ENCODE results near the gene GHRH.
A peak's percentile ranks its signal among the peaks of the same experiment; 100 is the strongest.

Gene GHRH, protein sequence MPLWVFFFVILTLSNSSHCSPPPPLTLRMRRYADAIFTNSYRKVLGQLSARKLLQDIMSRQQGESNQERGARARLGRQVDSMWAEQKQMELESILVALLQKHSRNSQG

GRCh38 chr20:37261714-37262113 is at the start of gene GHRH:
Gene GHRH, minus strand, starts transcription at chr20:37261814. Its CDS starts 4,925 bp downstream, at chr20:37256889.
- DNase-seq (ENCODE audit: low read depth) = no peak

- DNase-seq (ENCODE audit: low read depth) = no peak
These were observed 49.3 kb upstream of the GHRH start for GRCh38 chr20:37310951-37311350.

GRCh38 chr20:37309936-37310590 is 48.4 kb upstream of the GHRH start:
- no peak for DNase-seq (ENCODE audit: low read depth)

DNA sequence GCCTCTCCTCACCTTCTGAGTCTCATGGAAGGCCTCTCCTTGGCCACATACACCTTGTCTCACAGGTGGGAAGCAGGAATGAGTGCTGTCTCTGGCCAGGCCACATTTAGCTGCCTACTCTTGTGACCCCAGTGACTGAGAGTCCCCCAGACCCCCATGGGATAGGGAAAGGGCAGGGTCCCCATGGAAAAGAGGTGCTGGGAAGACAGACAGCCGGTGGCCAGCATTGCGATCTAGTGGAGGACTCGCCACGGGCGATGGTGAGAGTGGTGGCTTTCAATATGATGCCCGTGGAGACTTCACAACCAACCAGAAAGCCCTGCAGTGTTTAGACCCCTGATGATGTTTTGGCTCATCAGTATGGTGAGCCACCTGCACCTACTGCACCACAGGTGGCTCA is 47.7 kb upstream of the GHRH start:
- DNase-seq (ENCODE audit: low read depth) = no peak

DNA sequence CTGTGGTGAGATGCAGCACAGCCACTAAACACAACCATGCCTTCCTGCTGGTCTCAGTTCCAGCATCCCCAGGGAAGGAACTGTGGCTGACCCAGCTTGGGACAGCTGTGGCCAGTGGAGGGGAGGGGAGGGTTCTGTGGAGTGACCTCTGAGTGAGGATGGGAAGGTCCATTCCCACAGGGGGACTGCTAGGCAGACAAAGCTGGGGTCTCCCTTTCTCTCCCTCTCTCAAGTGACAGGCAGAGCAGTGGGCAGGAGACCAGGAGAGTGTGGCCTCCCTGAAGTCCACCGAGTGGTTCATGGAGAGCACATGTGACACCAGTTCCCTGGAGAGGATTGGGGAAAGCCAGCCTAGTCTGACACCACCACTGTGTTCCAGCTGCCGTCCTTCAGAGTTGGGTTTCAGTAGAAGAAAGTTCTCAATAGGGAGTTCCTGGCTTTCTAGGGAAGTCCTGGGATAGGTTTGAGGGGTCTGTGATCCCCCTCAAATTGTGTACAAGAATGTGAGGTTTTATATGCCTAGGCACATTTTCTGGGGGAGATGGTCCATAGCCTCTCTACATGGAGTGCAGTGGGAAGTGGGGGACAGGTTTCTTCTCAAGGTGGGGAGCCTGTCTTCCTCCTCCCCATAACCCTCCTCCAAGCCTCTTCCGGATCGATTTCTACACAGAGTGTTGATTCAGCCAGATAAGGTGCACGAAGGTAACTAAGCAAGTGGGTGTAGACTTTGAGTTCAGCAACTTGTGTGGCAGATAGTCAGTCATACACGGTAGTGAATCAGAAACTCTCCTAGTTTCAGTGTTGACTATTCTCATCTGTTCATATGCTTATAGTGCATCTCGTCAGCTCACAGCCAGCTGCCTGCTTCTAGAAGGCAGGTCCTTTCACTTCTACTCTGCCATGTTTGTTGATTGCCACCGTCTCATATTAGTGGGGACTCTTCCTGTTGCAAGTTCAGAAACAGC is 46.8 kb upstream of the GHRH start:
- no peak for DNase-seq (ENCODE audit: low read depth)

DNA sequence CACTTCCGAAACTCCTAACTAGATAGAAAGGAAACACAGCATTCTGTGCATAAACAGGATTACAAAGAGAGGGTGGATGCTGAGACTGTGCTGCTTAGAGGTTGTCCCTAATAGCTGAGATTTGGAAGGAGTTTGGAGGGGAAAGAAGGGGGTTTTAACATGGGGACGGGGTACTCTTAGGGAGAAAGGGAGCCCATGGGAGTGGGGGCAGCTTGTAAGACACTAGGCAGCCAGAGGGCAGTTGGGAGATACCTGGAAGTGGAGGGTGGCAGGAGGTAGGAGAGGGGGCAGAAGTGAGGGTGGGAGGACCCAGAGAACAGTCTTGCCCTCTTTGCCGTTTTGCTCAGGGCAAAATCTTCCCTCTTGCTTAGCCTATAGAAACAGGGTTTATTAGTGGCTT is 44.2 kb upstream of the GHRH start:
- DNase-seq (ENCODE audit: low read depth) = no peak

- no peak for DNase-seq (ENCODE audit: low read depth)
These were observed 43.5 kb upstream of the GHRH start for GRCh38 chr20:37305079-37305478.

DNA sequence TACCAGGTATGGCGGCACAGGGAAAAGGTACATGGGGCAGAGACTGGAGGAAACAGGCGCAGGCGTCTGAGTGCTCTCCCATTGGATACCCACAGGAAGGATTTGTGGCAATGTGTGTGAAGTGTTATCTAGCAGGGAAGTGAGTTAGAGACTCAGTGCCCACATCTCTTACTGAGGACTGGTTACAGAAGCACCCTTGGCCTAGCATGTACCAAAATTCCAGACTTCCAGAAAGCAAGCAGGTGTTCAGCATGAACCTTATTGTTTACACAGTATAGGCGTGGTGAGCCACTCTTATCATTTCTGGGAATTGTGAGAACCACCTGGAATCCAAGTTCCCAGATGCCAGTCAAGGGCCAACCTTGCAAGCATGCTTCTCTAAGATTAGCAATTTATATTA is 42.0 kb upstream of the GHRH start:
- DNase-seq (ENCODE audit: low read depth) = no peak

GRCh38 chr20:37302981-37303380 is 41.4 kb upstream of the GHRH start:
- peak; percentile 46 for DNase-seq (ENCODE audit: low read depth)

DNA sequence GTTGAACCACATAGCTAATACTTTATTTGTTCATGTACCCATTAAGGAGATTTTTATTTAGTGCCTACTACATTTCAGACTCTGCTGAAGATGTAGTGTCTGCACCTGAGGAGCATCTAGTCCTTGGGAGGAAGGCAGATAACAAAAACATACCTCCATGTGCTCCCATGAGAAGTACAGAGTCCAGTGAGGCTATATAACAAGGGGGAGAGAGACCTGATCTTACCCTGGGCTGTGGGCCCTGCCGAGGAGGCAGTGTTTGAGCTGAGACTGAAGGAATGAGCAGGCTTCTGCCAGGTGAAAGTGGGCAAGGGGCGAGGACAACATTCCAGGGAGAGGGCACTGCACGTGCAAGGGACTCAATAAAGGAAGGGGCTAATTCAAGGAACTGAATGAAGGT is 39.9 kb upstream of the GHRH start:
- no peak for DNase-seq (ENCODE audit: low read depth)

GRCh38 chr20:37301120-37301519 is 39.5 kb upstream of the GHRH start:
- DNase-seq (ENCODE audit: low read depth) = no peak

DNA sequence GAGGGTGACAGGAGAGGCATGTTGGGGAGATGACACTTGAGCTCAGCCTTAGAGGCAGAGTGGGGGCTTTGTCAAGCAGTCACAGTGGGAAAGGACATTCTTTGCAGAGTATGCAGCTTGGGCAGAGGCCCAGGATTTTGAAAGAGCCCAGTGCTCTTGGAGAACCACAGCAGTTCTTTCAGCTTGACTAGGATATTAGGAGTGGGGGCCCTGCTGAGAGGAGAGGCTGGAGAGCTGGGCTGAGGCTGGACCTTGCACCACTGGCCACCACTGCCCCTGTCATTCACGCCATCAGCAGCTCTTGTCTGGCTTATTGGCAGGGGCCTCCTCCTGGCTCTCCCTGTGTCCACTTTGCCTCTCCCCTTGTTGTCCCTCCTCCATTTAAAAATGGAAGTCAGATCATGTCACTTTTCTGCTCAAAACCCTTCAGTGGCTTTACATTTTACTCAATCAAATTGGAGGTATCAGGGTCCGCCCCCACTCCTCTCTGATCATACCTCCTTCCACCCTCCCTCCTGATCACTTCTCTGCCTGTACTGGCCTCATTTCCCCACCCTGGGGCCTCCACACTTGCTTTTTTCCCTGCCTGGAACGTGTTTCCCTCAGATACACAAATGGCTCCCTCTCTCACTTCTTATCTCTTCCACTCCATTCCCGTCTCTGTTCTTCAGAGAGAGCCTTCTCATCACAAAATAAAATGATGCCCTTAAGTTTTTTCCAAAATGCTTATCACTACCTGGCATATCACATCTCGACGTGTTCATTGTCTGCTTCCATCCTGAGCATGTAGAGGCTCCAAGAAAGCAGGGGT is 38.3 kb upstream of the GHRH start:
- DNase-seq (ENCODE audit: low read depth) = peak; percentile 89

DNA sequence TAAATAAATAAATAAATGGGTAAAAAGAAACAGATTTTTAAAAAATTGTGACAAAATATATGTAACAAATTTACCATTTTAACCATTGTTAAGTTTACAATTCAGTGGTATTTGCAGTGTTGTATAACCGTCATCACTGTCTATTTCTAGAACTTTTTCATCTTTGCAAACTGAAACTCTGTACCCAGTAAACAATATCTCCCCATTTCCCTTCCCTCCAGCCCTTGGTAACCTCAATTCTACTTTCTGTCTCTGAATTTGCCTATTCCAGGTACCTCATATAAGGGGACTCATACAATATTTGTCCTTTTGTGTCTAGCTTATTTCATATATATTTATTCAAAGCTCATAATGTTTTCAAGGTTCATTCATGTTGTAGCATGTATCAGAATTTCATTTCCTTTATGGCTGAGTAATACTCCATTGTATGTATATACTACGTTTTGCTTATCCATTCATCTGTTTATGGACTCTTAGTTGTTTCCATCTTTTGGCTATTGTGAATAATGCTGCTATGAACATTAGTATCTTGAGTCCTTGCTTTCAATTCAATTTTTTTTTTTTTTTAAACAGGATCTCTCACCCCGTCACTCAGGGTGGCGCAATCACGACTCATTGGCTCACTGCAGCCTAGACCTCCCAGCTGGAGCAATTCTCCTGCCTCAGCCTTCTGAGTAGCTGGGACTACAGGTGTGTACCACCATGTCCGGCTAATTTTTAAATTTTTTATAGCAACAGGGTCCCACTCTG is 36.8 kb upstream of the GHRH start:
- DNase-seq (ENCODE audit: low read depth) = peak; percentile 85

GRCh38 chr20:37297066-37297736 is 35.6 kb upstream of the GHRH start:
- DNase-seq (ENCODE audit: low read depth) = peak; percentile 99

- DNase-seq (ENCODE audit: low read depth) = peak; percentile 32
These were observed 34.8 kb upstream of the GHRH start for GRCh38 chr20:37296371-37296770.

DNA sequence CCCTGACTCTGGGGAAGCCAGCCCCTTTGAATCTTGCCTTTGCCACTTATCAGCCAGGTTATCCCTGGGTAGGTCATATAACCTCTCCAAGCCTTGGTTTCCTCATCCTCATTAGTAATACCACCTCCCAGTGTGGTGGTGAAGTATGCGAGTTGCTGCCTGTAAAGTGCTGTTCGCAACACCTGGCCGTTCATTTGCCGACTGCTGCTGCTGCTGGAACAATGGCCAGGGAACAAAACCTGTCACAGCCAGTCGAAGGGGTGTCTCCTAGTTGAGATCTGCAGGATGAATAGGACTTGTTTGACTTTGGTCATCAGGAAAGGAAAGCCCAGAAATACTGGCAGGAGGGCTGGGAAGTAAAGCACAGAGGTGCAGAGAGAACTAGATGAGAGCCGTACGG is 34.0 kb upstream of the GHRH start:
- DNase-seq (ENCODE audit: low read depth) = no peak

DNA sequence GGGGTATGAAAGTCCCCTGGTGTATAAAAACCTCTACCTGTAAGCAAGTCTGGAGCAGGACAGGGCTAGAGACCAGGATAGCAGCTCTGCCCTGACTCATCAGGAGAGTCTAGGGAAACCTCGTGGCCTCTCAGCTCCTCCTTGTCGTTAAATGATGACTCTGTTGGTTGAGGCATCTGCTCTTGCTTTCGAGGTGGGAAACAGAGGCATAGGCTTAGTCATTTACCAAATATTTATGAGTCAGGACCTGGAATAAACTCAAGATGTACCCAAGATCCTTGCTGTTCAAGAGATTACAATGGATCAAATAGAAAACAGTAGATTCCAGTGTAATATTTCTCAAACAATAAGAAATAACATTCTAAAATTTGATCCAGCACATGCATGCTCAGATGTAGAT is 33.4 kb upstream of the GHRH start:
- peak; percentile 99 for DNase-seq (ENCODE audit: low read depth)

DNA sequence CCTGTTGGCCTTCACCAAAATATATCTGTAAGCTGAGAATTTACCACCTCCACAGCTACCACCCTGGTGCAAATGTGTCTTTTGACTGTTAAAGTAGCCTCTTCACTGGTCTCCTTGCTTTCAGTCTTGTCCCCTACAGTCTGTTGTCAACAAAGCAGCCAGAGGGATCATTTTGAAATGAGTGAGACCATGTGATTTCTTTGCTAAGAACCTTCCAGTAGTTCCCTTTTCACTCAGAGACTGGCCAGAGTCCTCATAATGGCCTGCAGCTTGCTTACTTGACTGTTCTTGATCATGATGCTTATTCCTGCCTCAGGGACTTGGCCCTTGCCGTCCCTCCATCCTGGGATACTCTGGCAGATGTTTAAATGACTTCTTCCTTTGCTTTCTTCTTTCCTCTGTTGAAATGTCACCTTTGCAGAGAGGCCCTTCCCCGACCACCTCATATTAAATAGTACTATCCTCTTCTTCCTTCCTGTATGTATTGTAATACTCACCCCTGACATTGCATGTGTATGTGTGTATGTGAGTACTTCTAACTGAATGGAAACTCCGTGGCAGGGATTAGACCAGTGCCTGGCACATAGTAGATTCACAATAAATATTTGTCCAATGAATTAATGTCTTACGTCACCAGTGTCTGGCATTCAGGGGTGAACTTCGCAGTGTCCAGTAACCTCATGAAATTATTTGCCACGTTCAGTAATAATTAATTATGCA is 32.8 kb upstream of the GHRH start:
- peak; percentile 84 for DNase-seq (ENCODE audit: low read depth)

DNA sequence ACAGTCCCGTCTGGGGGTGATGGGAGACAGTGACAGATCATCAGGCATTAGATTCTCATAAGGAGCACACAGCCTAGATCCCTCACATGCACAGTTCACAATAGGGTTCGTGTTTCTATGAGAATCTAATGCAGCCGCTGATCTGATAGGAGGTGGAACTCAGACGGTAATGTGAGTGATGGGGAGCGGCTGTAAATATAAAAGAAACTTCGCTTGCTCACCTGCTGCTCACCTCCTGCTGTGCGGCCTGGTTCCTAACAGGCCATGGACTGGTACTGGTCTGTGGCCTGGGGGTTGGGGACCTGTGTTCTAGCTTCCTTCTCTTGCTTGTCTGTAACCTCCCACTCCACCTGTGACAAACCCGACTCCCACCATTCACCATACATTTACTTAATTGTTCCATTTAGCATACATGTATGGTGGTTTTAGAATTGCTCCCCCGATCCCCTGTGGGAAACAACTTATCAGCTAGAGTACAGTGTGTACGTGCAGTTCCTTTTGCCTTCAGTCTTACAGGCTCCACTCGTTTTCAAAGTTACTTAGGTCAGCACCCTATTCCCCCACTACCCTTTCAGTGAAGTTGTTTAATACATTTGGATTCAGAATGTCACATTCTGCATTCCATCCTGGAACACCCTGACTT is 31.8 kb upstream of the GHRH start:
- DNase-seq (ENCODE audit: low read depth) = no peak

DNA sequence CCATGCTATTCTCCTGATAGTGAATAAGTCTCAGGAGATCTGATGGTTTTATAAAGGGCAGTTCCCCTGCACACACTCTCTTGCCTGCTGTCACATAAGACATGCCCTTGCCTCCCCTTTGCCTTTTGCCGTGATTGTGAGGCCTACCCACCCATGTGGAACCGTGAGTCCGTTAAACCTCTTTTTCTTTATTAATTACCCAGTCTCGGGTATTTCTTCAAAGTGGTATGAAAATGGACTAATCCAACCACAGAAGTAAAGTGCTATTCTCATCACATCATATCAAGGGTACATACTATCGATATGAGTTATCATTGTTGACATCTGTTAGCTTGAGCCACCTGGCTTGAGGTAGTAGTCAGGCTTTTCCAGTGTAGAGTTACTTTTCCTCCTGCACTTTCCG is 30.1 kb upstream of the GHRH start:
- no peak for DNase-seq (ENCODE audit: low read depth)

All from EH (cell line).